CD14-positive monocyte (primary cell): ENCODE data around the gene PGBD1. TPM values are rescaled to one million over a fixed set of nuclear protein-coding genes. Genes with fewer than 3 reads are reported as not detected.
"Not testable (repeated sequence)": the region's sequence is repeated elsewhere in the genome, so short reads cannot be mapped to it uniquely, and the experiment has no call there.

Experiments used
- DNase-seq, 3 donors: peaks; one replicate each; pipeline ENCODE4 v3.0.0-alpha.2; 2011 to 2022
- H2AFZ ChIP-seq: 2 replicates; pipeline ENCODE4 v1.6.0; 2012; ENCODE audit warnings: mild to moderate bottlenecking, low read depth, low read length, inconsistent platforms; ENCODE audit not compliant: insufficient read depth, poor library complexity, severe bottlenecking
- H3K27ac ChIP-seq, 2 donors: 1 replicate in 1 of 2; 2 replicates in 1 of 2; pipeline ENCODE4 v1.5.1; 2012 to 2013; ENCODE audit warnings: low read length in 2 of 2, control low read depth in 1 of 2, inconsistent platforms in 1 of 2, low read depth in 1 of 2, mild to moderate bottlenecking in 1 of 2
- H3K27me3 ChIP-seq, 2 donors: one replicate each; pipeline versions ENCODE4 v1.6.0 to v1.6.1; 2011 to 2013; ENCODE audit warnings: low read length in 2 of 2; ENCODE audit not compliant: control insufficient read depth in 2 of 2, insufficient read depth in 2 of 2
- H3K36me3 ChIP-seq, 2 donors: replicated peaks in 1 of 2; 1 replicate in 1 of 2; 2 replicates in 1 of 2; pipeline versions ENCODE4 v1.5.1 to v1.6.1; 2012 to 2013; ENCODE audit warnings: low read length in 2 of 2, control low read depth in 1 of 2, inconsistent platforms in 1 of 2, mild to moderate bottlenecking in 1 of 2; ENCODE audit not compliant: insufficient read depth in 2 of 2, control insufficient read depth in 1 of 2
- H3K4me1 ChIP-seq, 2 donors: 1 replicate in 1 of 2; 2 replicates in 1 of 2; pipeline versions ENCODE4 v1.5.1 to v1.6.1; 2012 to 2013; ENCODE audit warnings: low read length in 2 of 2, control low read depth in 1 of 2, inconsistent platforms in 1 of 2, mild to moderate bottlenecking in 1 of 2, moderate library complexity in 1 of 2; ENCODE audit not compliant: insufficient read depth in 2 of 2, control insufficient read depth in 1 of 2
- H3K4me2 ChIP-seq: replicated peaks from 2 replicates; pipeline ENCODE3; 2012; ENCODE audit warnings: low read length, moderate library complexity, mild to moderate bottlenecking; ENCODE audit not compliant: poor library complexity, severe bottlenecking; ENCODE audit errors: extremely low read depth
- H3K4me3 ChIP-seq, 3 experiments: fragments of 200-600 bp in 1 of 3; sonication (generic) in 1 of 3; replicated peaks in 1 of 3; 1 replicate in 2 of 3; 2 replicates in 1 of 3; pipeline ENCODE4 v1.5.1; 2011 to 2013; ENCODE audit warnings: low read length in 3 of 3, mild to moderate bottlenecking in 3 of 3, control low read depth in 2 of 3, low read depth in 2 of 3, inconsistent platforms in 1 of 3, moderate library complexity in 1 of 3
- H3K79me2 ChIP-seq: 2 replicates; pipeline ENCODE4 v1.6.0; 2012; ENCODE audit warnings: mild to moderate bottlenecking, control low read depth, inconsistent platforms, low read length, moderate library complexity; ENCODE audit not compliant: insufficient read depth
- H3K9ac ChIP-seq: 2 replicates; pipeline ENCODE4 v1.6.0; 2017; ENCODE audit warnings: low read length, mild to moderate bottlenecking; ENCODE audit not compliant: insufficient read depth, poor library complexity, severe bottlenecking
- H3K9me3 ChIP-seq, 2 donors: replicated peaks in 1 of 2; 1 replicate in 1 of 2; 2 replicates in 1 of 2; pipeline versions ENCODE4 v1.5.1 to v1.6.1; 2012 to 2013; ENCODE audit warnings: low read length in 2 of 2, control low read depth in 1 of 2; ENCODE audit not compliant: control insufficient read depth in 1 of 2, insufficient read depth in 1 of 2
- H4K20me1 ChIP-seq: 2 replicates; pipeline ENCODE4 v1.6.0; 2012; ENCODE audit warnings: mild to moderate bottlenecking, low read length, control low read depth, moderate library complexity; ENCODE audit not compliant: insufficient read depth
- H3K27ac Mint-ChIP-seq, 7 donors: one replicate each; pipeline ENCODE4 v1.8.0; 2020; ENCODE audit warnings: mild to moderate bottlenecking in 7 of 7, mixed read lengths in 7 of 7, moderate library complexity in 6 of 7, inconsistent platforms in 2 of 7
- H3K27me3 Mint-ChIP-seq, 3 donors: one replicate each; pipeline ENCODE4 v1.8.0; 2021 to 2022; ENCODE audit warnings: low read depth in 3 of 3, mild to moderate bottlenecking in 3 of 3, mixed read lengths in 3 of 3, moderate library complexity in 3 of 3, inconsistent platforms in 1 of 3
- H3K36me3 Mint-ChIP-seq, 2 donors: one replicate each; pipeline ENCODE4 v1.8.0; 2020; ENCODE audit warnings: mixed read lengths in 2 of 2, inconsistent platforms in 1 of 2, mild to moderate bottlenecking in 1 of 2
- H3K4me1 Mint-ChIP-seq: one replicate; pipeline ENCODE4 v1.8.0; 2020; ENCODE audit warnings: mild to moderate bottlenecking, mixed read lengths
- H3K4me3 Mint-ChIP-seq, 2 donors: one replicate each; pipeline ENCODE4 v1.8.0; 2020; ENCODE audit warnings: mild to moderate bottlenecking in 2 of 2, mixed read lengths in 2 of 2, moderate library complexity in 1 of 2
- H3K9me3 Mint-ChIP-seq, 7 donors: one replicate each; pipeline ENCODE4 v1.8.0; 2020 to 2022; ENCODE audit warnings: mixed read lengths in 7 of 7, mild to moderate bottlenecking in 6 of 7, moderate library complexity in 6 of 7, inconsistent platforms in 2 of 7
- CTCF ChIP-seq: fragments of 200-600 bp; IDR thresholded peaks from one replicate; pipeline ENCODE4 v1.8.0; 2022; ENCODE audit warnings: antibody characterized with exemption, mild to moderate bottlenecking
- WGBS: methylation state at CpG from one replicate; pipeline ENCODE4 v1.1.5; 2013; ENCODE audit warnings: missing lambda C conversion rate; ENCODE audit not compliant: insufficient coverage; 5-methylcytosine and 5-hydroxymethylcytosine counted together
- intact Hi-C, 2 donors: fragments of 100-400 bp; cut with micrococcal nuclease; formaldehyde crosslinking; loops; one replicate each; pipeline versions ENCODE4 v1.15.0 to v1.15.1; 2023
- polyA plus RNA-seq, 3 donors: library from polyadenylated mRNA; depleted of rRNA in 1 of 3; unstranded in 2 of 3; stranded (reverse) in 1 of 3; fragments of 300-500 nt in 2 of 3; fragments of >200 nt in 1 of 3; fragmentation: Illumina TruSeq in 2 of 3; gene quantifications; 1 replicate in 2 of 3; 2 replicates in 1 of 3; pipeline ENCODE4 v1.2.3, GENCODE V29; 2012 to 2021

PGBD1 gene
- polyA plus RNA-seq, 3 donors: 0.15 to 0.36 (median 0.17) TPM

GRCh38 chr6:28315628-28316027 is 34.3 kb downstream of the PGBD1 start:
- intact Hi-C loops: no loop called here
- no peak overlapping the region for H3K27ac Mint-ChIP-seq
- Histone ChIP-seq H2AFZ (no peak overlapping the region), H3K79me2 (no peaks in the 10 kb centered on the region), H3K27ac (no peak overlapping the region), H3K9ac (no peak overlapping the region), H3K27me3 (no peaks in the 10 kb centered on the region), H3K4me1 (no peaks in the 10 kb centered on the region), H3K9me3 (peaks cover 0 to 4% of the 10 kb centered on the region in 2 donors), H4K20me1 (no peaks in the 10 kb centered on the region), H3K4me2 (no peak overlapping the region), H3K4me3 (no peak overlapping the region), H3K36me3 (no peaks in the 10 kb centered on the region)
- no peaks in the 10 kb centered on the region for H3K4me1 Mint-ChIP-seq
- no peaks in the 10 kb centered on the region for H3K36me3 Mint-ChIP-seq
- WGBS: 93% methylated on average over 3 of the region's 3 CpGs
- peaks cover 0 to 9% (median 5%) of the 10 kb centered on the region in 7 donors for H3K9me3 Mint-ChIP-seq
- DNase-seq: no peak
- TF ChIP-seq CTCF: no peak
- H3K4me3 Mint-ChIP-seq: no peak overlapping the region
- H3K27me3 Mint-ChIP-seq: no peaks in the 10 kb centered on the region

GRCh38 chr6:28317866-28318265 is 36.5 kb downstream of the PGBD1 start:
- H3K9ac ChIP-seq, H3K27me3 ChIP-seq, H3K36me3 ChIP-seq, H3K27ac ChIP-seq, H3K9me3 ChIP-seq, H3K36me3 Mint-ChIP-seq, H3K4me1 ChIP-seq, H3K4me2 ChIP-seq, H3K27ac Mint-ChIP-seq, H2AFZ ChIP-seq, H4K20me1 ChIP-seq, H3K27me3 Mint-ChIP-seq, DNase-seq, intact Hi-C loops, H3K9me3 Mint-ChIP-seq, H3K4me3 Mint-ChIP-seq, H3K4me3 ChIP-seq, H3K79me2 ChIP-seq, H3K4me1 Mint-ChIP-seq: not testable (repeated sequence)
- no CpG with 5 or more reads among the region's 8 CpGs for WGBS
